NCI-H345 treated with DMSO at 0.1 percent for 48 hours (cell line): ENCODE data around the gene MORN1.
"Not testable (repeated sequence)": the region's sequence is repeated elsewhere in the genome, so short reads cannot be mapped to it uniquely, and the experiment has no call there.

Experiments
- DNase-seq: peaks from one replicate; lab custom pipeline; 2025; ENCODE audit not compliant: unreplicated experiment; lab: John Stamatoyannopoulos, UW

MORN1 gene

GRCh38 chr1:2297246-2298011 is 93.9 kb downstream of the MORN1 start:
- no peak for DNase-seq

- DNase-seq, result no peak
Measured at GRCh38 chr1:2296614-2297013, 94.7 kb downstream of the MORN1 start.

DNA sequence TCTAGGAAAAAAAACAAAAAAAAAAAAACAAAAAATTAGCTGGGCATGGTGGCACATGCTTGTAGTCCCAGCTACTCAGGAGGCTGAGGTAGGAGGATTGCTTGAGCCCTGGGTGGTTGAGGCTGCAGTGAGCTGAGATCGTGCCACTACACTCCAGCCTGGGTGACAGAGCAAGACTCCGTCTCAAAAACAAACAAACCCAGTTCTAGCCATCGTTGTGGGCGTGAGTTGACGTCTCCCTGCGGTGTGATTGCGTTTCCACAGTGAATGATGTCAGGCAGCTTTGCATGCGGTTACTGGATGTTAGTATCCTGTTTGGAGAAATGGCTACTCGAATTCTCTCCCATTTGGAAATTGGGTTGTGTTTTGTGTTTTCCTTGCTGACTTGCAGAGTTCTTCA is 95.1 kb downstream of the MORN1 start:
- not testable (repeated sequence) for DNase-seq

DNA sequence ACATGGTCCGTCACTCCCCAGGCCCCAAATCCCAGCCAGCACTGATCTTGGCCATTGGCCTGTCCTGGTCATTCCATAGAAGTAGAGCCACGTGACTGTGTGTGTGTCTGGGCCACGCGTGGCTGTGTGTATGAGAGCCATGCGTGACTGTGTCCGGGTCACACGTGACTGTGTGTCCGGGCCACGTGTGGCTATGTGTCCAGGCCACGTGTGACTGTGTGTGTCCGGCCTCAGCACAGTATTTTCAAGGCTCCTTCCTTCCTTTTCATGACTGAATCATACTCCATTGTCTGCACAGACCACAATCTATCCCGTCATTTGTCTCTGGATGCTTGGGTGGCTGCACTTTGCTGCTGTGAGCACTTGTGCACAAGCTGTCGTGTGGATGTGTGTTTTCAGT is 95.8 kb downstream of the MORN1 start:
- DNase-seq, result no peak

- no peak for DNase-seq
Measured at GRCh38 chr1:2294725-2295078, 96.7 kb downstream of the MORN1 start.

DNA sequence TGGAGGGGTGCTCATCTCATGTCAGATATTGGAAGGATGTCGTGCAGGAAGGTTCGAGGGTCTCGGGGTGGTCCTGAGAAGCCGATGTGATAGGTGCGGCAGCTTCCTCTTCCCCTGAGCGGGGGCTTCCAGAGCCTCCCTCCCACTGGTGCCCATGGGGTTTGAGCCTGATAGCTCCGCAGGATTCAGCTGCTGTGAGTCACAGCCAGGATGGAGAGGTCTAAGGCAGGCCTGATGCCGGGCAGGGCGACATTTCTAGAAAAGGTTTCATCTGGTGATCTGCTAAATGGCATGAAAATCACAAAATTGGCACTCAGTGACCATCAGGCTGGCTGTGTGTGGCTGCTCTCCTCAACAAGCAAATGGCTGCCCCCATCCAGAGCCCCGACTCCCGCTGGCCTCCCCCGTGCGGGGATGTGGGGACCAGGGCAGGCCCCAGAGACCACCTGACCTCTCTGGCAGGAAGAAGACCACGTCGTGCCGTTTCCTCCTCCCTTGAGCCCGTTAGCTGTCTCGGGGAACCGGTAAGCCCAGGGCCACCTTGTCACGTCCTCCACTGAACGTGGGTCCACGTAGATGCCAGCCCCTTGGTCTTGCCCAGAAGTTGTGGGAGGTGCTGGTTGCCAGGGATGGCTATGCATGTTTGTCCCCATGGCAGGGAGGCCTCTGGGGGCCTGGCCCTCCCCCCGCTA is 97.2 kb downstream of the MORN1 start:
- DNase-seq, result no peak

- DNase-seq, result no peak
Measured at GRCh38 chr1:2292725-2293450, 98.5 kb downstream of the MORN1 start.

DNA sequence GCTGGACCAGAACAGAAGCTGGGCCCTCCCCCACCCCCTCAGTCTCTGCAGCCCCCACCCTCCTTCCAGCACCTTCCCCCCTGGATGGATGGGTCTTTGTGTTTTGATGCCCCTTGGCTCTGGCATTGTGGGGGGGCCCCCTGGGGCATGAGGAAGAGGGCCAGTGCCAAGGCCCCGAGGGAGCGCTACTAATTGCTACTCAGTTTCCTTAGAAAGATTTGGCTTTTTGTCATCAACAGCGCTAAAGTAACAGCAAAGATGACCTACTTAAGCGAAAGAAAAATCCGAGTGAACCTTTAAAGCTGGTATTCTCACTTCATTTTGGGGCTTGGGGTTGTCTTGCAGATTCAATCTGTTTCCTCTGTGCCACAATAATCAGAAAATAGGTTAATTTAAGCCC is 99.8 kb downstream of the MORN1 start:
- DNase-seq, result no peak

- DNase-seq, result no peak
Measured at GRCh38 chr1:2290595-2291510, 100.5 kb downstream of the MORN1 start.

GRCh38 chr1:2290171-2290578 is 101.2 kb downstream of the MORN1 start:
- DNase-seq, result no peak

DNA sequence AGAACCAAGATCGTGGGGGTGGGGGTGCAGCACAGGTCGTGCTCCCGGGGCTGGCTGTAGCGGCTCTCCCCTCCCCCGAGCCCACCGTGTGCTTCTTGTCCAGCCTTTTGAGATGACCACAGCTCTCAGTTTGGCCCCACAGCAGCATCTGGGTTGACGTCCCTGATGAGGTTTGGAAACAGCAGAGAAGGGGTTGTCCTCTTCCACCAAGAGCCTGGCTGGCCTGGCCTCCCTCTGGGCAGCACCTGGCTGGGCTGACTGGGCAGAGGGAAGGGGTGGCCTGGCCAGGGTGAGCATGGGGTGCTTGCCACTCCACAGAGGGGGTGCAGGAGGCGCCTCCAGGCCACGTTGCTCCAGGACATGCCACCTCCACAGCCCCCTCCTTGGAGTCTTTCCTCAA is 101.7 kb downstream of the MORN1 start:
- no peak for DNase-seq

GRCh38 chr1:2288816-2289536 is 102.4 kb downstream of the MORN1 start:
- no peak for DNase-seq

DNA sequence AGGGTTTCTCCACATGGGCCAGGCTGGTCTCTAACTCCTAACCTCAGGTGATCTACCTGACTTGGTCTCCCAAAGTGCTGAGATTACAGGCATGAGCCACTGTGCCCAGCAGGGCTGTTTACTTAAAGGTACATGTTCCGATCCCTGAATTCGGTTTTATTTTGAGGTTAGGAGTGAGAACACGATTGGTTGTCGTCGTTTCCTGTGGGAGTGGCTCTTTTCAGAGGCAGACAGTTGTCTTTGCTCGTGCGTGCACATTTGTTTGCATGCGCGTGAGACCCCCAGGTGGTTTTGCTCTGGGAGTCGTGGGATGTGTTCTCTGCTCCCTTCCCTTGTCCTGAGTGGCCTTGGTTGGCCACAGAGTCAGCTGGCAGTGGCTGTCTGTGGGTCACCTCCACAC is 103.0 kb downstream of the MORN1 start:
- DNase-seq, result no peak

DNA sequence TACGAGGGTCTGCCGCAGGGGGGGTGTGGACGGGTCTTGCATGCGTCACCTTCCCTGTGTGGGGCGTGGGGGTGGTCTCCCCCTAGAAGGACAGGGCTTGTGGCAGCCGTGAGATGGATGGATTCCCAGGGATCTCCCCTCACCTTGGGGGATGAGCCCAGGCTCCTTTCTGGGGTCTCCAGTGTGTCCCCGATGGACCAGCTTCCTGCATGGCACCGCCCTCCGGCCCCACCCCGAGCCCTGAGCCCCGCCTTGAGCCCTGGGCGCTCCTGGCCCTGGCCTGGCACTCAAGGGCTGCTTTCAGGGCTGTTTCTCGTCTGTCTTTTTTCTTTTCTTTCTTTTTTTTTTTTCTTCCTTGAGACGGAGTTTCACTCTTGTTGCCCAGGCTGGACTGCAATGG is 103.7 kb downstream of the MORN1 start:
- no peak for DNase-seq

DNA sequence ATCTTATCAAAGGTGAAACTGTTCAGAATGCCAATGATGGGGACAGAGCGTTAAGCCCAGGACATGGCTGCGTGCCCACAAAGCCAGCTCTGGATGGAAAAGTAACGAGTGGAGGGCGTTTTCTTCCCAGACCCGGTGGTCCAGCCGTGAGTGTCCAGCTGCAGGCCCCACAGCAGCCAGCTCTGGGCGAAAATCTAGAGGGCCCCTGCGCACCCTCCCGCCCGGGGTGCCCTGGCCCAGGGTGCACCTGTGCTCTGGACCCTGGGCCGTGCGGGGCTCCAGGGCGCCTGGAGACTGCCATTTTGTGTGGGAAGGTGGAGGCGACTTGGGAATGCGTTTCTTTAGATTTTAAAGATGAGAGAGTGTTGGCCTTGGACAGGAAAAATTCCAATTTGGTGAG is 104.4 kb downstream of the MORN1 start:
- DNase-seq, result no peak

DNA sequence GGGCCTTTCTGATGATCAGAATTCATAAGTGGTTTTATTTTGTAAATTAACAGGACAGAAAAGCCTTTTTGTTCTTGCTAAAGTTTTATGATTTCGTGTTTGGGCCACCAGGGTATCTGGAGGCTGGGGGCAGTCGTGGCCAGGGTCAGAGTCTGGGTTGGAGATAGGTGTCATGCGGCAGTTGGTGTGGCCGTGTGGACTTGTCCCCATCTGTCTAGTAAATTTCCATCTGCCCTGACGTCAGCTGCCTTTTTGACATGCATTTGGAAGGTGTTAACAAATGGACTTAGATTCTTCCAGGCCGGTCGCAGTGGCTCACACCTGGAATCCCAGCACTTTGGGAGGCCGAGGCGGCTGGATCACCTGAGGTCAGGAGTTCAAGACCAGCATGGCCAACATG is 106.4 kb downstream of the MORN1 start:
- DNase-seq, result no peak

DNA sequence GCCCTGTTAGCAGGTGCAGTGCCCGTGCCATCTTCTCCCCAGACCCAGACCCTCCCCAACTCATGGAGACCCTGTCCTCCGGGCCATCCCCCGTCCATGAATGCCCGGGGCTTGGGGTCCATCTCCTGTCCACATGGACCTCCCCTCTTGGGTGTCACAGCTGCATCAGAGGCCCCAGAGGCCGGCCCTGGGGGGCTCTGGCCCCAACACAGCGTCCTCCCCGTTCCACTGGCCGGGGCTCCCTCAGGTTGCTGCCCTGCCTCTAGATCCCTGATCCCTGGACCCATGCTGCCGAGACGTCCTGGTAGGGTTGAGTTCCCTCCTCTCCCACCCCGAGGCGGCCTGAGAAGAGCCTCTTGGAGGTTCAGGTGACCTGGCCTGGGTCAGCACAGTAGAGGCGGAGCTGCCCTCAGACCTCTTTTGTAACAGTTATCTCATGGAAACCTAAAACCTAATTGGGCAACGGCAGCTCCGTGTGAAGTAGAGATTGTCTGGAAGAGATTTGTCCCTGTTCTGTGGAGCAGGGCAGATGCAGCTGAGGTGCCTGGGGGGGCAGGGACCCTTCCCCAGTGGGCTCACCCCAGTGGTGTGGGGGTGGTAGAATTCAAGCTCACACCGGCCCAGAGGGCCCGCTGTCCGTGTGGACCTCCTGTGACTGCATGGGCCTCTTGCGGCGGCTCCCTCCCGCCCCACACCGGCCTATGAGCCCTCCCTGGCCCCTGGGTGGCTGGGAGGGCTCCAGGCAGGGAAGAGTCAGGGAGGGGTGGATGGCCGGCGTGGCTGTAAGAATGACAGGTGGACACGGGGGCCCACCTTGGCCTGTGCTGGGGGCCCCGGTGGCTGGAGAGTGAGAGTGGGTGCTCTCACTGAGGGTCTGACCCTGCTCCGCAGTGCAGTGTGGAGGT is 107.1 kb downstream of the MORN1 start:
- DNase-seq, result no peak

- DNase-seq, result no peak
Measured at GRCh38 chr1:2283371-2283990, 107.9 kb downstream of the MORN1 start.
